H9 (cell line): ENCODE data around the gene SCG2. TPM values are rescaled to one million over a fixed set of nuclear protein-coding genes. Genes with fewer than 3 reads are reported as not detected.

ENCODE experiments used
- DNase-seq: peaks from one replicate; pipeline ENCODE4 v3.0.0-alpha.2; 2017
- H2AFZ ChIP-seq: one replicate; pipeline ENCODE4 v1.6.1; 2013; ENCODE audit warnings: mild to moderate bottlenecking, low read length, control low read depth, moderate library complexity
- H2AK5ac ChIP-seq: 2 replicates; pipeline ENCODE4 v1.6.1; 2013; ENCODE audit warnings: low read length, control low read depth, mixed read lengths; ENCODE audit not compliant: insufficient read length
- H2BK120ac ChIP-seq: one replicate; pipeline ENCODE4 v1.6.1; 2013; ENCODE audit warnings: low read depth, mild to moderate bottlenecking, low read length, control low read depth, inconsistent platforms; ENCODE audit not compliant: poor library complexity, severe bottlenecking
- H2BK12ac ChIP-seq: 2 replicates; pipeline ENCODE4 v1.6.1; 2013; ENCODE audit warnings: low read length, control low read depth, mixed read lengths, low read depth; ENCODE audit not compliant: insufficient read length
- H2BK15ac ChIP-seq: 2 replicates; pipeline ENCODE4 v1.6.1; 2013; ENCODE audit warnings: low read depth, low read length, control low read depth
- H2BK20ac ChIP-seq: one replicate; pipeline ENCODE4 v1.6.1; 2013; ENCODE audit warnings: low read depth, mild to moderate bottlenecking, low read length, control low read depth, inconsistent platforms; ENCODE audit not compliant: poor library complexity, severe bottlenecking
- H2BK5ac ChIP-seq: 2 replicates; pipeline ENCODE4 v1.6.1; 2013; ENCODE audit warnings: low read length, control low read depth, mixed read lengths; ENCODE audit not compliant: insufficient read length
- H3K14ac ChIP-seq: 2 replicates; pipeline ENCODE4 v1.6.1; 2013; ENCODE audit warnings: low read length, control low read depth; ENCODE audit not compliant: insufficient read depth
- H3K18ac ChIP-seq: 2 replicates; pipeline ENCODE4 v1.6.1; 2013; ENCODE audit warnings: low read depth, mild to moderate bottlenecking, mixed read lengths, low read length, control low read depth; ENCODE audit not compliant: insufficient read length
- H3K23ac ChIP-seq: 2 replicates; pipeline ENCODE4 v1.6.1; 2013; ENCODE audit warnings: low read length, control low read depth, mixed read lengths, low read depth; ENCODE audit not compliant: insufficient read length
- H3K23me2 ChIP-seq: 2 replicates; pipeline ENCODE4 v1.6.1; 2013; ENCODE audit warnings: low read depth, mild to moderate bottlenecking, mixed read lengths, low read length, control low read depth; ENCODE audit not compliant: insufficient read length, poor library complexity, severe bottlenecking
- H3K27ac ChIP-seq: 2 replicates; pipeline ENCODE4 v1.5.1; 2013; ENCODE audit warnings: low read length, control low read depth, mixed read lengths, low read depth; ENCODE audit not compliant: insufficient read length
- H3K27me3 ChIP-seq: 2 replicates; pipeline ENCODE4 v1.6.1; 2013; ENCODE audit warnings: low read length, control low read depth, inconsistent platforms; ENCODE audit not compliant: insufficient read depth
- H3K4ac ChIP-seq: 2 replicates; pipeline ENCODE4 v1.6.1; 2013; ENCODE audit warnings: low read depth, mild to moderate bottlenecking, control low read depth, inconsistent platforms, low read length, moderate library complexity
- H3K4me1 ChIP-seq: 2 replicates; pipeline ENCODE4 v1.6.1; 2013; ENCODE audit warnings: low read length, control low read depth, inconsistent platforms; ENCODE audit not compliant: insufficient read depth
- H3K4me2 ChIP-seq: 2 replicates; pipeline ENCODE4 v1.6.1; 2013; ENCODE audit warnings: low read length, control low read depth, mixed read lengths; ENCODE audit not compliant: insufficient read length, insufficient read depth
- H3K56ac ChIP-seq: 2 replicates; pipeline ENCODE4 v1.6.1; 2013; ENCODE audit warnings: low read depth, mild to moderate bottlenecking, mixed read lengths, low read length, control low read depth; ENCODE audit not compliant: insufficient read length
- H3K79me1 ChIP-seq: 2 replicates; pipeline ENCODE4 v1.6.1; 2013; ENCODE audit warnings: low read depth, mild to moderate bottlenecking, moderate library complexity, low read length, control low read depth, inconsistent platforms; ENCODE audit not compliant: insufficient read depth, poor library complexity, severe bottlenecking
- H3K79me2 ChIP-seq: 2 replicates; pipeline ENCODE4 v1.6.1; 2013; ENCODE audit warnings: low read length, control low read depth, inconsistent platforms; ENCODE audit not compliant: insufficient read depth
- H3K9ac ChIP-seq: 2 replicates; pipeline ENCODE4 v1.6.1; 2013; ENCODE audit warnings: low read length, control low read depth, mixed read lengths; ENCODE audit not compliant: insufficient read length; ENCODE audit errors: extremely low read depth
- H3K9me3 ChIP-seq: one replicate; pipeline ENCODE4 v1.6.1; 2013; ENCODE audit warnings: low read depth, low read length, inconsistent platforms; ENCODE audit not compliant: control insufficient read depth
- H3T11ph ChIP-seq: one replicate; pipeline ENCODE4 v1.6.1; 2013; ENCODE audit warnings: mild to moderate bottlenecking, low read length, control low read depth, inconsistent platforms
- H4K20me1 ChIP-seq: one replicate; pipeline ENCODE4 v1.6.1; 2013; ENCODE audit not compliant: control insufficient read depth, insufficient read length, insufficient read depth
- H4K5ac ChIP-seq: 2 replicates; pipeline ENCODE4 v1.6.1; 2013; ENCODE audit warnings: low read depth, mild to moderate bottlenecking, mixed read lengths, low read length, control low read depth; ENCODE audit not compliant: insufficient read length
- H4K8ac ChIP-seq: replicated peaks from 2 replicates; pipeline ENCODE4 v1.6.1; 2013; ENCODE audit warnings: low read length, control low read depth, mixed read lengths, low read depth; ENCODE audit not compliant: insufficient read length
- H4K91ac ChIP-seq: 2 replicates; pipeline ENCODE4 v1.6.1; 2013; ENCODE audit warnings: low read depth, mild to moderate bottlenecking, moderate library complexity, mixed read lengths, low read length, control low read depth; ENCODE audit not compliant: insufficient read length
- H3K27ac Mint-ChIP-seq, 3 experiments: 2 replicates in 2 of 3; 3 replicates in 1 of 3; pipeline ENCODE4 v1.8.0; 2020 to 2021; ENCODE audit warnings: mixed read lengths in 3 of 3, mild to moderate bottlenecking in 1 of 3, moderate library complexity in 1 of 3
- H3K27me3 Mint-ChIP-seq: 2 replicates; pipeline ENCODE4 v1.8.0; 2021; ENCODE audit warnings: low read depth, mild to moderate bottlenecking, moderate library complexity, mixed read lengths
- H3K36me3 Mint-ChIP-seq, 3 experiments: 2 replicates in 2 of 3; 3 replicates in 1 of 3; pipeline ENCODE4 v1.8.0; 2020 to 2021; ENCODE audit warnings: low read depth in 3 of 3, mixed read lengths in 3 of 3; ENCODE audit not compliant: insufficient read depth in 1 of 3
- H3K4me1 Mint-ChIP-seq, 2 experiments: 2 replicates each; pipeline ENCODE4 v1.8.0; 2020; ENCODE audit warnings: mixed read lengths in 2 of 2
- H3K4me3 Mint-ChIP-seq, 2 experiments: 2 replicates in 1 of 2; 3 replicates in 1 of 2; pipeline ENCODE4 v1.8.0; 2020 to 2021; ENCODE audit warnings: mild to moderate bottlenecking in 2 of 2, mixed read lengths in 2 of 2, moderate library complexity in 1 of 2
- H3K9me3 Mint-ChIP-seq, 2 experiments: 2 replicates in 1 of 2; 3 replicates in 1 of 2; pipeline ENCODE4 v1.8.0; 2020; ENCODE audit warnings: mild to moderate bottlenecking in 2 of 2, mixed read lengths in 2 of 2, moderate library complexity in 1 of 2
- WGBS: extraction: QIAGEN DNeasy Blood & Tissue Kit; methylation state at CpG from one replicate; pipeline ENCODE4 v1.1.7; 2013; ENCODE audit warnings: missing lambda C conversion rate, low lambda C conversion rate, mixed read lengths; ENCODE audit not compliant: insufficient read length; ENCODE audit errors: extremely low coverage; 5-methylcytosine and 5-hydroxymethylcytosine counted together
- total RNA-seq: library from RNA; stranded (reverse); gene quantifications from 2 replicates; pipeline ENCODE4 v1.2.1, GENCODE V29; 2021
- TF ChIP-seq, protein P1 (sequence below): fragments of 200-600 bp; sonication (generic); conservative IDR thresholded peaks from 3 replicates; pipeline ENCODE4 v1.8.0; 2021; ENCODE audit warnings: antibody characterized with exemption, mild to moderate bottlenecking

The SCG2 gene
- total RNA-seq, 1 experiment from 2014 or later, result 4.4 TPM

DNA sequence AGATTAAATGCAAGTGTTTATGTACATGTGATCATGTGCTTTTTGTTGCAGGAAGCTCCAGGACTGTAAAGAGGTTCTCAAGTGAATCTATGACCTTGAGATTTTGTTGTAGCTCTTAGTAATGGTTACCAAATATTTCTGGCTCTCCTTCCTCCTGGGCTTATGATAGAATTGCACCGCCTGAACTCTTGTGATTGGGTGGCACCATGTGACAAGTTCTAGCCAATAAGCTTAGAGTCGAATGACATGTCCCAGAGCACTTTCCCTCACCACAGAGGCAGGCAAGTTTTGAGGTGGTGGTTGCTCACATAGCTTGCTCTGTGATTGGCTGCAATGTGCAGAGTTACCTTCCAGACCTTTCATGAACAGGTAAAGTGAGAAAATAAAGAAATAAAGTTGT, 8.9 kb upstream of the SCG2 start:
- Histone ChIP-seq H2AFZ (no peak overlapping the region), H2AK5ac (no peak overlapping the region), H3K27ac (no peak overlapping the region), H3K79me2 (no peaks in the 10 kb centered on the region), H3K27me3 (no peaks in the 10 kb centered on the region; the same call in 1 of the 2 replicates), H2BK120ac (no peak overlapping the region), H3T11ph (no peak overlapping the region), H3K56ac (no peak overlapping the region), H3K9ac (no peak overlapping the region), H2BK15ac (no peak overlapping the region), H3K79me1 (no peaks in the 10 kb centered on the region), H3K4me1 (no peaks in the 10 kb centered on the region), H3K9me3 (no peaks in the 10 kb centered on the region), H3K14ac (no peak overlapping the region), H3K18ac (no peak overlapping the region), H3K23ac (no peak overlapping the region), H4K20me1 (no peaks in the 10 kb centered on the region), H2BK5ac (no peak overlapping the region), H2BK12ac (no peak overlapping the region), H3K4ac (no peak overlapping the region), H4K8ac (no peak overlapping the region), H2BK20ac (no peak overlapping the region), H3K23me2 (no peaks in the 10 kb centered on the region), H4K91ac (no peak overlapping the region), H4K5ac (no peak overlapping the region), H3K4me2 (no peak overlapping the region)
- Mint-ChIP-seq H3K36me3 (peaks cover 0 to 5% (median 0%) of the 10 kb centered on the region in 3 experiments; a peak in 2 of 7 replicates), H3K9me3 (no peaks in the 10 kb centered on the region), H3K4me1 (peaks cover 21 to 28% of the 10 kb centered on the region in 2 experiments), H3K27me3 (peaks cover 62% of the 10 kb centered on the region), H3K27ac (no peak overlapping the region), H3K4me3 (no peak overlapping the region)
- DNase-seq, result no peak
- TF ChIP-seq, protein P1, sequence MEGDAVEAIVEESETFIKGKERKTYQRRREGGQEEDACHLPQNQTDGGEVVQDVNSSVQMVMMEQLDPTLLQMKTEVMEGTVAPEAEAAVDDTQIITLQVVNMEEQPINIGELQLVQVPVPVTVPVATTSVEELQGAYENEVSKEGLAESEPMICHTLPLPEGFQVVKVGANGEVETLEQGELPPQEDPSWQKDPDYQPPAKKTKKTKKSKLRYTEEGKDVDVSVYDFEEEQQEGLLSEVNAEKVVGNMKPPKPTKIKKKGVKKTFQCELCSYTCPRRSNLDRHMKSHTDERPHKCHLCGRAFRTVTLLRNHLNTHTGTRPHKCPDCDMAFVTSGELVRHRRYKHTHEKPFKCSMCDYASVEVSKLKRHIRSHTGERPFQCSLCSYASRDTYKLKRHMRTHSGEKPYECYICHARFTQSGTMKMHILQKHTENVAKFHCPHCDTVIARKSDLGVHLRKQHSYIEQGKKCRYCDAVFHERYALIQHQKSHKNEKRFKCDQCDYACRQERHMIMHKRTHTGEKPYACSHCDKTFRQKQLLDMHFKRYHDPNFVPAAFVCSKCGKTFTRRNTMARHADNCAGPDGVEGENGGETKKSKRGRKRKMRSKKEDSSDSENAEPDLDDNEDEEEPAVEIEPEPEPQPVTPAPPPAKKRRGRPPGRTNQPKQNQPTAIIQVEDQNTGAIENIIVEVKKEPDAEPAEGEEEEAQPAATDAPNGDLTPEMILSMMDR, result no peak
- no CpG with 5 or more reads among the region's 2 CpGs for WGBS
